Heart left ventricle (tissue), 13 donors: ENCODE results near the gene STX8.

ENCODE experiments used
- POLR2A ChIP-seq, 2 donors: fragments of 450-650 bp; IDR thresholded peaks; one replicate each; pipeline ENCODE4 v1.6.1; 2017; ENCODE audit warnings: antibody characterized with exemption in 2 of 2, mild to moderate bottlenecking in 2 of 2, moderate library complexity in 2 of 2
- TF ChIP-seq, protein P1 (sequence below), 12 donors: fragments of 200-600 bp; sonication (generic) in 4 of 12; IDR thresholded peaks; one replicate each; pipeline versions ENCODE4 v1.5.0 to v1.8.0; 2018 to 2022; ENCODE audit warnings: antibody characterized with exemption in 12 of 12, mild to moderate bottlenecking in 5 of 12
- donor health status: ischemic (EF 13 %, LVEDD 7.1; RV severe dilation, severe dysfunction).
- donor health status: DM: no; HTN: yes; CAD: no.
- donor health status: DM: no; HTN: no; CAD: no.
- donor health status: ischemic (EF 25% LVEDD 6.9; RV normal size, moderate dysfunction).
- donor health status: ischemic (EF 25% LVEDD 5.7; RV mildly dilated, moderate dysfunction).
- donor health status: ischemic (EF 35%, LVEDD 5.7; RV mildly dilated, moderate dysfunction).
- donor health status: nonischemic (EF 11% LVEDD 7.7; RV severe dilation, severe dysfunction).
- donor health status: DM: yes; HTN: yes; CAD: no.
- donor health status: PGD.
- donor health status: ischemic (EF 29% LVEDD 5.4; RV normal size, mild dysfunction).
- donor health status: nonischemic (EF 23%, LVEDD 6.1; RV moderate dilation, normal function).

DNA sequence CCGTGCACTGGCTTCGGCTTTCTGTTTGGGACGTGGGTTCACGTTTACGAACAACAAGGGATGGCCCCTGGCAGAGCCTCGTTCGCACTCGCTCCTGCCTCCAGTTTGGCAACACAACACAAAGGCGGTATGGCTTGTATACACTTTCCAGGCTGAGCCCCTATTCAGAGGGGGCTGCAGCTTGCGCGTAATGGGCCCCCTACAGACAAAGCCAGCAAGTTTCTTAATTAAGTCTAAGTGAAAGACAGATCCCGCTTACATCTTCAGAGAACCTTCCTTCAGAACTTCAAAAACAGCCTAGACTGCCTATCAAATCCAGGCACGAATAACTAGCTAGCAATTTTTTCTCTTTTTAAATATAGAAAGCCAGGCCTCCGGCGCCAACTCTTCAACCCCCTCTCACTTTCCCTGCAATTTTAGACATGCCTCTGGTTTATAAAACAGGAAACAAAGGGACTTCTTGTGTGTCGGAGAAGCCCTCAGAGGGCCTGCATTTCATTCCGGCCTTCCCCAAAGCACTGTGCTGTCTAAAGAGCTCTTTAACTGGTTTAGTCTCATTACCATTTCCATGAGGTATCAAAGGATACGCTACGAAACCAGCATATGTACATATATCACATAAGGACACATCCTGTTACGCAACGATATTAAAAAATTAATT is 244.9 kb downstream of the STX8 start:
- TF ChIP-seq, protein P1, sequence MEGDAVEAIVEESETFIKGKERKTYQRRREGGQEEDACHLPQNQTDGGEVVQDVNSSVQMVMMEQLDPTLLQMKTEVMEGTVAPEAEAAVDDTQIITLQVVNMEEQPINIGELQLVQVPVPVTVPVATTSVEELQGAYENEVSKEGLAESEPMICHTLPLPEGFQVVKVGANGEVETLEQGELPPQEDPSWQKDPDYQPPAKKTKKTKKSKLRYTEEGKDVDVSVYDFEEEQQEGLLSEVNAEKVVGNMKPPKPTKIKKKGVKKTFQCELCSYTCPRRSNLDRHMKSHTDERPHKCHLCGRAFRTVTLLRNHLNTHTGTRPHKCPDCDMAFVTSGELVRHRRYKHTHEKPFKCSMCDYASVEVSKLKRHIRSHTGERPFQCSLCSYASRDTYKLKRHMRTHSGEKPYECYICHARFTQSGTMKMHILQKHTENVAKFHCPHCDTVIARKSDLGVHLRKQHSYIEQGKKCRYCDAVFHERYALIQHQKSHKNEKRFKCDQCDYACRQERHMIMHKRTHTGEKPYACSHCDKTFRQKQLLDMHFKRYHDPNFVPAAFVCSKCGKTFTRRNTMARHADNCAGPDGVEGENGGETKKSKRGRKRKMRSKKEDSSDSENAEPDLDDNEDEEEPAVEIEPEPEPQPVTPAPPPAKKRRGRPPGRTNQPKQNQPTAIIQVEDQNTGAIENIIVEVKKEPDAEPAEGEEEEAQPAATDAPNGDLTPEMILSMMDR (IDR thresholded peaks at IDR 0.05): no peak
- no peak for TF ChIP-seq POLR2A (IDR thresholded peaks at IDR 0.05)
